NCI-H1694 (cell line): ENCODE results near the gene DIABLO.
A peak's percentile ranks its signal among the peaks of the same experiment; 100 is the strongest.
"Not testable (repeated sequence)": the region's sequence is repeated elsewhere in the genome, so short reads cannot be mapped to it uniquely, and the experiment has no call there.

Experiments
- DNase-seq: peaks from one replicate; lab custom pipeline; 2025; lab: John Stamatoyannopoulos, UW

DIABLO gene

GRCh38 chr12:122189626-122190475 lies 36.0 kb downstream of the DIABLO start:
- DNase-seq, result no peak

GRCh38 chr12:122187466-122187865 lies 38.4 kb downstream of the DIABLO start:
- no peak for DNase-seq

DNA sequence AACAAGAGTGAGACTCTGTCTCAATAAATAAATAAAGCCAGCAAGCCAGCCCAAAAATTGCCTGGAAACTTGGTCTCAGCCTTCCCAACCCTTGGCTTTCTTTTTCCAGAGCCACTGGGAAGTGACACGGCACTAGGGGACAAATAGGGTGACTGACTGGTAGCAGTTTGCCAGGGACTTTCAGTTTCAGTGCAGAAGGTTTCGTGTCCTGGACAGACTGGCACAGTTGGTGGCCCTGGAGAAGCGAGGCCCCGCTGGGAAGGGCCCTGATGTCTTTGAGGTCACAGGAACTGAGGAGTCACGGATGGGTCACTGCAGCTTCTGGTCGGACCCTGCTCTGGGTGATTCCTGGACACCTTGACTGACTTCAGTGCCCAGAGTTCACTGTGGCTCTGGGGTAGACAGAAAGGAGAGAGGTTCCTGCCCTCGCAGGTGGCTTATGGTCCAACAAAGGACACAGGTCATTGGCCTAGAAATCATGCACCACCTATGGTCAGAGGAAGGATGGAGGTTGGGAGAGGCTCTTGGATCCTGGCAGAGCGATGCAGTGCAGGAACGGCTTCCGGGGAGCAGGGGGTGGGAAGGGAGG lies 40.3 kb downstream of the DIABLO start:
- DNase-seq, result no peak

- DNase-seq, result no peak
Measured at GRCh38 chr12:122185079-122185478, 40.8 kb downstream of the DIABLO start.

GRCh38 chr12:122184517-122184916 lies 41.3 kb downstream of the DIABLO start:
- no peak for DNase-seq

DNA sequence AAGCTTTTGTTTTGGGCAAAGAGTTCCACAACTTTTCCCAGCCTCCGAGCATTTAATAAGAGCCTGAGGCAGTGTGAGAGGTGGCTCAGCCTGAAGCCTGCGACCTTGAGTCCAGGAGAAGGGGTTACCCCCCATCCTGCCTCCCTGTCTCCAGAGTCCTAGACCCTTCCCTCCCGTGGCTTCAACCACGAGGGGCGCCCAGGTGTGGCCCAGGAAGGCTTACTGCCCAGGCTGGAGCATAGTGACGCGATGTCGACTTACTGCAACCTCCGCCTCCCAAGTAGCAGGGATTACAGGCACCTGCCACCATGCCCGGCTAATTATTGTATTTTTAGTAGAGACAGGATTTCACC lies 42.3 kb downstream of the DIABLO start:
- no peak for DNase-seq

DNA sequence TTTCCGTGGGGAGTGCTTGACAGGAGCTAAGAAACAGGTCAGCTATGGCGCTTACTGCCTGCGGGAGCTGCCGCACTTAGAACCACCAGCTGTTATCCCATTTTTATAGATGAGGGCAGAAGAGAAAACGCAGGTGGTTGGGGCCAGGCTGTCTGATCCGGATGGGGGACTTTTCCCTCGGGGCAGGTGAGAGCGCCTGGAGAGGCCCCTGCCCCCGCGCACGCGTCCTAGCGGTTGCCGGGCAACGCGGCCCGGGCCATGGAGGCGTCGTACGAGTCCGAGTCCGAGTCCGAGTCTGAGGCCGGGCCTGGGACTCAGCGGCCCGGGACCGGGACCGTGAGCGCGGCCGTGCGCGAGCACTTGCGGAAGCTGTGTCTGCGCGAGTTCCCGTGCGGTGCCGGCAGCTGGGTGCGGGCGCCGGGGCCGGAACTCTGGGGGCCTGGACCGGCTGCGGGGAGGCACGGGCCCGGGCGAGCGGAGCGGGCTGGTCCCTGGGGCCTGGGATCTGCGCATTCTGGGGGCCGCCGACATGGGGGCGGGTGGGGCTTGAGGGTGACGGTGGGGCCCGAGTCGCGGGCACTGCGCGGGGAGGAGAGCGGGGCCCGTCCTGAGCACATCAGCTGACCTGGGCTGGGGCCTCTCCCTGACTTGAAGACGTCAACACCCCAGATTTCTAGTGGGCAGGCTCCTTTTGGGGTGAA lies 42.8 kb downstream of the DIABLO start, which contains the start of gene LRRC43:
Gene LRRC43, plus strand, starts transcription at position 237 of the 701 bp plus-strand sequence. Its CDS starts 22 bp downstream, at position 259.
- peak; percentile 7 for DNase-seq

DNA sequence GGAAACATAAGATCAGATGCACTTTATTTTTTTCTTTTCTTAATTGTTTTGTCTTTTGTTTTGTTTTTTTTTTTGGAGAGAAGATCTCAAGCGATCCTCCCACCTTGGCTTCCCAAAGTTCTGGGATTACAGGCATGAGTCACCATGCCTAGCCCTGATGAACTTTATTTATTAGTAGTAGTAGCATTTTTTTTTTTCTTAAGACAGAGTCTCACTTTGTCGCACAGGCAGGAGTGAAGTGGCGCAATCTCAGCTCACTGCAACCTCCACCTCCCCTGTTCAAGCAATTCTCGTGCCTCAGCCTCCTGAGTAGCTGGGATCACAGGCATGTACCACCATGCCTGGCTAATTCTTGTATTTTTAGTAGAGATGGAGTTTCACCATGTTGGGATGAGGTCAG lies 49.4 kb downstream of the DIABLO start:
- DNase-seq, result not testable (repeated sequence)

GRCh38 chr12:122174155-122174845 lies 51.6 kb downstream of the DIABLO start, which contains the start of gene IL31:
IL31 (minus strand) TSS chr12:122174221; CDS start chr12:122174172, 49 bp downstream.
- no peak for DNase-seq

DNA sequence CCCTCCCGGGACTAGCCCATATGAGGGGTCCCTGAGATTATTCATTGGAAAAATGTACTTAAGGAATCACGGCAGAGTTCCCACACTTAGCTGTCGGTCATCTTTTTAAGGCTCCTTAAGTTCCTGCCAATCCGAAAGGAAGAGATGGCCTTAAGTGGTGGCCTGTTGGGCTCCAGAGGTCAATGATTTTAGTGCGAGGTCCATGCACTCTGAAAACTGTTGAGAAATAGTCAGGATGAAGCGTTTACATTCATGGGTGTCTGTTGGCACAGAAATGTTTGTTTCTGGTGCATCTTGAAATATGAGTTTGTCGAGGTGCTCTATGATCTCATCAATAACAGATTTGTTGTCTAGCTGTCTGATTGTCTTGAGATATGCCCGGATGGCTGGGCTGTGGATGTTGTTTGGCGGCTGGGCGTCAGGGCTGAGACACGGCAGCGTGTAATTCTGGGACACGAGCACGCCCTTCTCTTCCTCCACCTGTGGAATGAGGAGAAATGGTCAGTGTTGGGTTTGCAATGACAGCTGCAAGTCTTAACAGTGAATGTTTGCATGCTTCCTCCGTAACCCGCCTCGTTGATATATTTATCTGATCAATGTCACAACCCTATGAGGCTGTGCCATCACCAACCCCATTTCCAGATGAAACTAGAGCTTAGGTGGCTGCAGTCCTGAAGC lies 53.5 kb downstream of the DIABLO start:
- no peak for DNase-seq

DNA sequence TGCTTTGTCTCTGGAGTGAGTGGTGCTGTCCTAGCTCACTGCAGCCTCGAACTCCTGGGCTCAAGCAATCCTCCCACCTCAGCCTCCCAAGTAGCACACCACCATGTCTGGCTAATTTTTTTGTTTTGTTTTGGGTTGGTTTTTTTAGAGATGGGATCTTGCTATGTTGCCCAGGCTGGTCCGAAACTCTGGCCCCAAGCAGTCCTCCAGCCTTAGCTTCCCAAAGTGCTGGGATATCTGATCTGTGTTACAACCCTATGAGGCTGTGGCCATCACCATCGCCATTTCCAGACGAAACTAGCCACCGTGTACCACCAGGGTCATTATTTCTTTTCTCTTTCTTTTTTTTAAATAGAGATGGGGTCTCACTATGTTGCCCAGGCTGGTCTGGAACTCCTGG lies 54.5 kb downstream of the DIABLO start:
- no peak for DNase-seq

DNA sequence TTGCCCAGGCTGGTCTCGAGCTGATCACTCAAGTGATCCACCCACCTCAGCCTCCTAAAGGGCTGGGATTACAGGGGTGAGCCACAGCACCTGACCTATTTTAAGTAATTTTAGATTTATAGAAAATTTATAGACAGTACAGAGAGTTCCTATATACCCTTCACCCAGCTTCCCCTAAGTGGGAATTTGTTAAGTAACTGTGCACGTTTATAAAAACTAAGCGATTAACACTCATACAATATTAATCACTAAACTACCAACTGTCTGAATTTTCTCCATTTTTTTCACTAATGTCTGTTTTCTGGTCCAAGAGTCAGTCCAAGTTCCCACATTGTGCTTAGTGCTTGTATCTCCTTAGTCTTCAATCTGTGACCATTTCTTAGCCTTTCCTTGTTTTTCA lies 57.4 kb downstream of the DIABLO start:
- no peak for DNase-seq

- no peak for DNase-seq
Measured at GRCh38 chr12:122167356-122167925, 58.4 kb downstream of the DIABLO start.

GRCh38 chr12:122166422-122167349 lies 59.2 kb downstream of the DIABLO start:
- no peak for DNase-seq

DNA sequence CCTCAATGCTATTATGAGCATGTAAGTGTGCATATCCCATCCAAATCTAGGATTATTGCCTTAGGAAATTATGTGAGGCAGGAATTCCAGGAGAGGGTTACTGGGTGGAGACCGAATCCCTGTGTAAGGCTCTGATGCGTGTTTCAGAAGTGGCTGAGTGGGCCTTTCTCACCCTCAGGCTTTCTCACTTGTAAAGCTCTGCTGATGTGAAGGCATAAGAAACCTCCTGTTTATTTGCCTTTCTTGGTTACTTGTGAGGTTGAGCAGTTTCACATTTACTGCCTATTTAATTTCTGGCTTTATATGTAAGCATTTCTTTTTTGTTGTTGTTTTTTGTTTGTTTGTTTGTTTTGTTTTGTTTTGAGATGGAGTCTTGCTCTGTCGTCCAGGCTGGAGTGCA lies 62.9 kb downstream of the DIABLO start:
- no peak for DNase-seq

DNA sequence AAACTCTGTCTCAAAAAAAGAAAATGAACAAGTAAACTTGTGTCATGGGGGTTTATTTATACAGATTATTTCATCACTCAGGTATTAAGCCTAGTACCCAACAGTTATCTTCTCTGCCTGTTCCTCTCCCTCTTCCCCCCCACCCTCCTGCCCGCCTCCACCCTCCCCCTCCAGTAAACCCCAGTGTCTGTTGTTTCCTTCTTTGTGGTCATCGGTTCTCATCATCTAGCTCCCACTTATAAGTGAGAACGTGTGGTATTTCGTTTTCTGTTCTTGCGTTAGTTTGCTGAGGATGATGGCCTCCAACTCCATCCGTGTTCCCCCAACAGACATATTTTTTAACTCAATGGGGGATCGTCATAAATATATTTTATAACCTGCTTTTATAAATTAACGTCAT lies 64.2 kb downstream of the DIABLO start:
- no peak for DNase-seq

- DNase-seq, result no peak
Measured at GRCh38 chr12:122160761-122161160, 65.1 kb downstream of the DIABLO start.

DNA sequence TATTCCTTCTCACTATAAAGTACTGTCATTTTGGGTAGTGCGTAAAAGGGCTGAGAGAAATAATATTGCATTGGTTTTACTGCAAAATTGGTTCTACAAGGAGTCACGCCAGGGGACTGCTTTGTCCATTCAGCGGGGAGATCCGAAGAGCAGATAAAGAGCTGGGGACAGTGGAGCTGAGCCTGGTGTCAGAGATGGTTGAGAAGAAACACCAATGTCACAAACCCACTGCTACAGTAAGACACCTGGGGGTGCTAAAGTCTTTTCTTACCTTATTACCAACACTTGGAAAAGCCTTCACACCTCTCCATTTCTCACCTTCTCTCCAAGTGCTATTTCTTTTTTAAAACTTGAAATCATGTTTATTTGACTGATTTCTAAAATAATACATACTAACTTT lies 66.0 kb downstream of the DIABLO start:
- DNase-seq, result no peak

- no peak for DNase-seq
Measured at GRCh38 chr12:122158700-122159285, 67.1 kb downstream of the DIABLO start.
